HG03571 (cell line): ENCODE data around the gene SMARCA2.

Experiments used
- ATAC-seq: cut with Tn5 transposase; IDR thresholded peaks from one replicate; pipeline ENCODE4 v1.9.1; 2021; ENCODE audit not compliant: unreplicated experiment

The SMARCA2 gene

DNA sequence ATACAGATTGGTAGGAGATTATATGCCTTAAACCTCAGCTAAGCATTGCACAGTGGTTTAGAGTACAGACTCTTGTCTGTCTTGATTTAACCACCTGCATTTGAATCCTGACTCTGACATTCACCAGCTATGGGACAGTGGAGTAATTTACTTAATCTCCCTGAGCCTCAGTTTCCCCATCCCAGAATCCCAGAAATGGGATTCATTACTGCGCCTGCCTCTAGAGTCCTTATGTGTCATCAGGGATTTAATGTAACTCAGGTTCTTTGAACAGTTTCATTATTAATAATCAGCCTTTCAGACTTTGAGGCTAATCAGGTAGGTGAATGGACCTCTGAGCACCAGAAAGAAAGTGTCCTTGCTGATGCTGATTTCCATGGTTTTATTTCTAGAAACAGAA is 149.1 kb downstream of the SMARCA2 start:
- no peak for ATAC-seq

DNA sequence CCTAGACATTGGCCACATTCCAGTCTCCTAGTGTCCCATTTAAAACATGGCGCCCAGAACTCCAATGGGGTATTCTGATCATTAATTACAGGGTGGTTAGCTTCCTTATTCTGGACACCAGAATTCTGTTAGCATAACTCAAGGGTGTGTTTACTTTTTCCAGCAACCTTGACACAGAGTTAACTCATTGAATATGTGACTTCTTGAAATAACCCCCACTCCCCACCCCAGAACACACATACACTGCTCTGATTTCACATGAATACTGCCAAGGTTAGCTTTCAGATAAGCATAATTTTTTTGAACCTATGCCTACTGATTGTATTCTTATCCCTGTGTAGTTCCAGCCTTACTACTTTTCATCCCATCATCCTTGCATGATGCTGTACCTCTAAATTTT is 151.1 kb downstream of the SMARCA2 start:
- no peak for ATAC-seq

GRCh38 chr9:2169035-2169434 is 153.9 kb downstream of the SMARCA2 start:
- ATAC-seq, result no peak

DNA sequence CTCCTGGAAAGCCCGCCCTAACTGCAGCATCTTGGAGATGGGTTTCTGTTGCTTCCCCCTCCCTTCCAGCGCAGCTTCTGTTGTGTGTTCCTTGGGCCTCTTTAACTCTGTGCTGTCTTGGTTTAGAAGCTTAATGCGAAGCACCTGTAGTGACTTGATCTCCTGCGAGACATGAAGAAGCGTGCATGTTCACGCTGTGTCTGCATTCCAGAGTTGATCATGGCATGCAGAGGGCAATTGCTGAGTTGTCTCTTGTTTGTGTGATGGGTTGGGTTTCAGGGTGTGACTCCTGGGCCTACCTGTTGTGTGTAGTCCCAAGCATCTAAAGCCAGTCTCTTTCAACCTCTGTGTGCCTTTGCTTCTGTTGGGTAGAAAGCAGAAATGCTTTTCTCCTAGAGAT is 155.6 kb downstream of the SMARCA2 start:
- no peak for ATAC-seq

- no peak for ATAC-seq
Observed at GRCh38 chr9:2173170-2173569, 158.0 kb downstream of the SMARCA2 start.

DNA sequence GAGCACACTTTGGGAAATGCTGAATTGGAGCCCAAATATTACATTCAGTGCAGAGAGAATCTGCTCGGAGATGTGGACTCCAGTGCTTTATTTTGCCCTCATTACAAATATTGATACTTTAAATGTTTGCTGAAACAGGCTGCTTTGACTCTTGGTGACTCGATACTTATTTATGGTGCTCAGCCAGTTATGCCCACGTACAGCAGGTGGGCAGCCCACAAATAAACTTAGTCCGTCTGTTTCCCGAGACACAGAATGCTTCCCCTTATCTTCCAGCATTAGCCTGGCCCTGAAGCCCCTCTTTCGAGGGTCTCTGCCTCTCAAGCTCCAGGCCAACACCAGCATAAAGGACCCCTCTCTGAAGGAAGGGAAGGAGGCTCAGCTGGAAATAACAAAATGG is 158.7 kb downstream of the SMARCA2 start:
- no peak for ATAC-seq

- no peak for ATAC-seq
Observed at GRCh38 chr9:2174306-2174705, 159.2 kb downstream of the SMARCA2 start.

GRCh38 chr9:2174911-2175310 is 159.8 kb downstream of the SMARCA2 start:
- ATAC-seq, result no peak

DNA sequence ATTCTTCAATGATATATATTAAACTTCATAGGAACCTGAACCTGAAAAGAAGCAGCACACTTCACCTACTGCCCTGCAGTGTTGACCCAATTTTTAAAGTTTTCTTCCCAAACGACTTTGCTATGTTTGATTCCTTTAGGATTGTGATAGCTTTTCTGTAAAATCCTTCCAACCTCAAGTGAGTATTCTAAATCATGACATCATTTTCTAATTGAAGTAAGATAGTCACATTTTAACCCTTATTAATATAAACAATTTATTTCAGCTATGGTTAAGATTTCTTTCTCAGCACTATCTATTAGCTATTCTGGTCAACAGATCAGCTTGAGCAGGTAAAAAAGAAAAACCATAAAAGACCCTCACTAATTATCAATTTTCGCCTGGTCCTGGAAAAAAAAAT is 162.0 kb downstream of the SMARCA2 start:
- ATAC-seq, result no peak

GRCh38 chr9:2178034-2178734 is 163.0 kb downstream of the SMARCA2 start:
- no peak for ATAC-seq

- ATAC-seq, result no peak
Observed at GRCh38 chr9:2179567-2179966, 164.4 kb downstream of the SMARCA2 start.

- no peak for ATAC-seq
Observed at GRCh38 chr9:2180154-2180553, 165.0 kb downstream of the SMARCA2 start.

GRCh38 chr9:2180704-2181103 is 165.6 kb downstream of the SMARCA2 start:
- ATAC-seq, result no peak

GRCh38 chr9:2181792-2182191 is 166.6 kb downstream of the SMARCA2 start:
- ATAC-seq, result no peak

GRCh38 chr9:2190939-2191608 is 175.9 kb downstream of the SMARCA2 start:
- ATAC-seq, result no peak

- no peak for ATAC-seq
Observed at GRCh38 chr9:2191609-2191972, 176.4 kb downstream of the SMARCA2 start.

DNA sequence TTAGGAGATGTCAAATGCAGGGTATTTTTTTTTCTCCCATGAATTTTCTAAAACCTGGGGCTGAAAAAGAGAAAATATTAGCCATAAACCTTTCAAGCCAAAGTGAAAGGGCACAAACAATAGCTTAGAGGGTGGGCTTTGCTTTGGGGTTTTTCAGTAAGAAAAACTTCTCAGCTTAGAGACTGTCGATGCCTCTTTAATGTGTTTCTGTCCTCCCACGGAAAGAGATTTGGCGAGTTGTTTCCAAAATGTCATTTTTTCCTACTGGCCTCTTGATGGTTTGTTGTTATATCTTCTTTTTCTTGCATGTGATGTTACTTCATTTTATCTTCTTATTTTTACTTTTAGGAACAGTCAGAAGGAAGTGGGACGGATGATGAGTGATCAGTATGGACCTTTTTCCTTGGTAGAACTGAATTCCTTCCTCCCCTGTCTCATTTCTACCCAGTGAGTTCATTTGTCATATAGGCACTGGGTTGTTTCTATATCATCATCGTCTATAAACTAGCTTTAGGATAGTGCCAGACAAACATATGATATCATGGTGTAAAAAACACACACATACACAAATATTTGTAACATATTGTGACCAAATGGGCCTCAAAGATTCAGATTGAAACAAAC is 177.3 kb downstream of the SMARCA2 start:
- ATAC-seq, result no peak

- ATAC-seq, result no peak
Observed at GRCh38 chr9:2193552-2193951, 178.4 kb downstream of the SMARCA2 start.

GRCh38 chr9:2195211-2195610 is 180.1 kb downstream of the SMARCA2 start:
- ATAC-seq, result no peak

DNA sequence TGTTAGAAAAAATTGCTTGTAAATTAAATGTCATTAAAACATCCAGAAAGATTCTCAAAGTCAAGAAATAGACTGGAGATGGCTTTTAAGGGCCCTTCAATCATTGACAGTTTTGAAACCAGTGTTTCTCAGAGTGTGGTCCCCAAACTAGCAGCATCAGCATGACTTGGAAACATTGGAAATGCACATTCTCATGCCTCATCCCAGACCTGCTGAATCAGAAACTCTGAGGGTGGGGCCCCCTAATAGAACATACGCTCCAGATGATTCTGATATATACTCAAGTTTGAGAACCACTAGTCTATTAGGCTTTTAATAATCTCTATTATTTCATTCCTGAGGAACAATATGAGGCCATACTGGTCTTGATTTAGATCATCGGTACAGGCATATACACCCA is 181.6 kb downstream of the SMARCA2 start:
- ATAC-seq, result no peak

DNA sequence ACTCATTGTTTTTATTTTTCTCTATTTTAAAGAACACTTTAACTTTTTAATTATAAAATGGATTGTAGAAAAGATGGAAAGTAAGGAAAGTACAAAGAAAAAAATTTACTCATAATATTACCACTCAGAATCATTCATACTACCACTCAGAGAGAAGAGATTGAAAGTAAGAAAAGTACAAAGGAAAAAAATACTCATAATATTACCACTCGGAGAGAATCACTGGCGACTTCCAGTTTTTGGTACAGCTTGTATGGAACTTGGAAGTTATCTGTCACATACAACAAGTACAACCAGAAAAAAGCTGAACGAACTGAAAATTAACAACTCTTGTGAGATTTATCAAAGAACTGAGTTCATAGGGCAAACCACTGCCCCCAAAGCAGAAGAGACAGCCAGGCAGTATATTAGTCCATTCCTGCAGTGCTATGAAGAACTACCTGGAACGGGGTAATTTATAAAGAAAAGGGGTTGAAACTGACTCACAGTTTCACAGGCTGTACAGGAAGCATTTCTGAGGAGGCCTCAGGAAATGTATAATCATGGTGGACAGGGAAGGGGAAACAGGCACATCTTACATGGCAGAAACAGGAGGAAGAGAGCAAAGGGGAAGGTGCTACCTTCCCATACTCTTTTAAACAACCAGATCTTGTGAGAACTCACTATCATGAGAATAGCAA is 183.9 kb downstream of the SMARCA2 start:
- no peak for ATAC-seq
